SK-N-SH (cell line): ENCODE measurements around the gene TMEM72.

Source experiments
- TCF12 ChIP-seq: IDR thresholded peaks from 2 replicates; pipeline ENCODE4 v1.4.0; 2012
- TF ChIP-seq, protein P1 (sequence below): fragments of 200-600 bp; sonication (generic); IDR thresholded peaks from 2 replicates; pipeline ENCODE4 v1.6.1; 2017; ENCODE audit warnings: antibody characterized with exemption, mild to moderate bottlenecking, moderate library complexity
- TF ChIP-seq, protein P2 (sequence below): IDR thresholded peaks from 2 replicates; pipeline ENCODE4 v1.6.1; 2012; ENCODE audit warnings: mild to moderate bottlenecking, low read depth, low read length, moderate library complexity
- TF ChIP-seq, protein P3 (sequence below): IDR thresholded peaks from 2 replicates; pipeline ENCODE4 v1.4.0; 2012; ENCODE audit warnings: low read depth

DNA sequence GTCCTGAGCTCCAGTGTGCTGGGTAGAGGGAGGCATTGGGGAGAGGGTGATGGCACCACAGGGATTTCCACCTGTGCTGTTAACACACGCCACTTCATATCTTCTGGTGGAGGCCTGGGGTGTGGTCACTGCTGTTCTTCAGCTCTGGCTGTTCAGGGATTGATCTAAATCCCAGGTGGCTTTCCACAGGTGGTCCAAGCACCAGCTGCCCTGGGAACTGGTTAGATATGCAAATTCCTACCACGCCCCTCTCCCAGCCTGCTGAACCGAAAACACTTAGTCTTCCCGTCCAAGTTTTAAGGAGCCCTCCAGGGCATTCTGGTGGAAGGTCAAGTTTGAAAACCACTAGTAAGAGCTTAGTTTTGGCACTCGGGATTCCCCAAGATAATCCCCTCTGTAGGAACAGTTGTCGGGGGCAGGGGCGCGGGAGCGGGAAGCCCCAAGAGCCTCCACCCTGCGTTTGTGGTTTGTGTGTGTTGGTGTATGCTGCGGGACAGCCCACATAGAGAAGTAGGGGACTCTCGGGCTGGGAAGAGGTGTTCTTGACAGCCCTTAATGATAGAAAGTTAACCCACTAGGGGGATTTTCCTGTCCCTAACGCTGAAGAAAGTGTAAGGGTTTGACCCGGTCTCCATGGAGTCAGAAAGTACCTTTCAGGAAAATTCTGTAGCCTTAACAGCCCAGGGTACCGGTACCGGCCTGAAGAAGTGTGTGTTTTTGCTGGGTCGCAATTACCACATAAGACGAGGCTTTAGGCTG is 62.4 kb downstream of the TMEM72 start:
- TF ChIP-seq, protein P1, sequence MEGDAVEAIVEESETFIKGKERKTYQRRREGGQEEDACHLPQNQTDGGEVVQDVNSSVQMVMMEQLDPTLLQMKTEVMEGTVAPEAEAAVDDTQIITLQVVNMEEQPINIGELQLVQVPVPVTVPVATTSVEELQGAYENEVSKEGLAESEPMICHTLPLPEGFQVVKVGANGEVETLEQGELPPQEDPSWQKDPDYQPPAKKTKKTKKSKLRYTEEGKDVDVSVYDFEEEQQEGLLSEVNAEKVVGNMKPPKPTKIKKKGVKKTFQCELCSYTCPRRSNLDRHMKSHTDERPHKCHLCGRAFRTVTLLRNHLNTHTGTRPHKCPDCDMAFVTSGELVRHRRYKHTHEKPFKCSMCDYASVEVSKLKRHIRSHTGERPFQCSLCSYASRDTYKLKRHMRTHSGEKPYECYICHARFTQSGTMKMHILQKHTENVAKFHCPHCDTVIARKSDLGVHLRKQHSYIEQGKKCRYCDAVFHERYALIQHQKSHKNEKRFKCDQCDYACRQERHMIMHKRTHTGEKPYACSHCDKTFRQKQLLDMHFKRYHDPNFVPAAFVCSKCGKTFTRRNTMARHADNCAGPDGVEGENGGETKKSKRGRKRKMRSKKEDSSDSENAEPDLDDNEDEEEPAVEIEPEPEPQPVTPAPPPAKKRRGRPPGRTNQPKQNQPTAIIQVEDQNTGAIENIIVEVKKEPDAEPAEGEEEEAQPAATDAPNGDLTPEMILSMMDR = no peak
- TF ChIP-seq, protein P2, sequence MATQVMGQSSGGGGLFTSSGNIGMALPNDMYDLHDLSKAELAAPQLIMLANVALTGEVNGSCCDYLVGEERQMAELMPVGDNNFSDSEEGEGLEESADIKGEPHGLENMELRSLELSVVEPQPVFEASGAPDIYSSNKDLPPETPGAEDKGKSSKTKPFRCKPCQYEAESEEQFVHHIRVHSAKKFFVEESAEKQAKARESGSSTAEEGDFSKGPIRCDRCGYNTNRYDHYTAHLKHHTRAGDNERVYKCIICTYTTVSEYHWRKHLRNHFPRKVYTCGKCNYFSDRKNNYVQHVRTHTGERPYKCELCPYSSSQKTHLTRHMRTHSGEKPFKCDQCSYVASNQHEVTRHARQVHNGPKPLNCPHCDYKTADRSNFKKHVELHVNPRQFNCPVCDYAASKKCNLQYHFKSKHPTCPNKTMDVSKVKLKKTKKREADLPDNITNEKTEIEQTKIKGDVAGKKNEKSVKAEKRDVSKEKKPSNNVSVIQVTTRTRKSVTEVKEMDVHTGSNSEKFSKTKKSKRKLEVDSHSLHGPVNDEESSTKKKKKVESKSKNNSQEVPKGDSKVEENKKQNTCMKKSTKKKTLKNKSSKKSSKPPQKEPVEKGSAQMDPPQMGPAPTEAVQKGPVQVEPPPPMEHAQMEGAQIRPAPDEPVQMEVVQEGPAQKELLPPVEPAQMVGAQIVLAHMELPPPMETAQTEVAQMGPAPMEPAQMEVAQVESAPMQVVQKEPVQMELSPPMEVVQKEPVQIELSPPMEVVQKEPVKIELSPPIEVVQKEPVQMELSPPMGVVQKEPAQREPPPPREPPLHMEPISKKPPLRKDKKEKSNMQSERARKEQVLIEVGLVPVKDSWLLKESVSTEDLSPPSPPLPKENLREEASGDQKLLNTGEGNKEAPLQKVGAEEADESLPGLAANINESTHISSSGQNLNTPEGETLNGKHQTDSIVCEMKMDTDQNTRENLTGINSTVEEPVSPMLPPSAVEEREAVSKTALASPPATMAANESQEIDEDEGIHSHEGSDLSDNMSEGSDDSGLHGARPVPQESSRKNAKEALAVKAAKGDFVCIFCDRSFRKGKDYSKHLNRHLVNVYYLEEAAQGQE = no peak
- TF ChIP-seq, protein P3, sequence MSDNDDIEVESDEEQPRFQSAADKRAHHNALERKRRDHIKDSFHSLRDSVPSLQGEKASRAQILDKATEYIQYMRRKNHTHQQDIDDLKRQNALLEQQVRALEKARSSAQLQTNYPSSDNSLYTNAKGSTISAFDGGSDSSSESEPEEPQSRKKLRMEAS = no peak
- no peak for TF ChIP-seq TCF12
